COR-L47 (cell line): ENCODE data around the gene BORCS5.

Source experiments
- DNase-seq: peaks from one replicate; lab custom pipeline; 2025; lab: John Stamatoyannopoulos, UW

BORCS5 gene

DNA sequence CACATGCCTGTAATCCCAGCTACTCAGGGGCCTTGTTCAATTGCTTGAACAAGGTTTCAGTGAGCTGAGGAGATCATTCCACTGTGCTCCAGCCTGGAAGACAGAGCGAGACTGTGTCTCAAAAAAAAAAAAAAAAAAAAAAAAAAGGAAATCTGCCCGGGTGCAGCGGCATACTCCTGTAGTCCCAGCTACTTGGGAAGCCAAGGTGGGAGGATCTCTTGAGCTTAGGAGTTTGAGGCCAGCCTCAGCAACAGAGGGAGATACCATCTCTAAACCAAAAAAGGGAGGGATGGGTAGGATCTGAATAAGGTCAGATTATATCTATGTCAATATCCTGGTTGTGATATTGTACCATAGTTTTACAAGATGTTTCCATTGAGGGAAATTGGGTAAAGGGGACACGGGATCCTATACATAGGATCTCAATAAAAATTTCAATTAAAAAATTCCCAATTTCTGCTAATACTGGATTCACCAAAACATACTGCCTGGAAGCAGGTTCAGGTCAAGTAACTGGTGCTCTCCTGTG, 76.4 kb downstream of the BORCS5 start:
- DNase-seq = no peak

DNA sequence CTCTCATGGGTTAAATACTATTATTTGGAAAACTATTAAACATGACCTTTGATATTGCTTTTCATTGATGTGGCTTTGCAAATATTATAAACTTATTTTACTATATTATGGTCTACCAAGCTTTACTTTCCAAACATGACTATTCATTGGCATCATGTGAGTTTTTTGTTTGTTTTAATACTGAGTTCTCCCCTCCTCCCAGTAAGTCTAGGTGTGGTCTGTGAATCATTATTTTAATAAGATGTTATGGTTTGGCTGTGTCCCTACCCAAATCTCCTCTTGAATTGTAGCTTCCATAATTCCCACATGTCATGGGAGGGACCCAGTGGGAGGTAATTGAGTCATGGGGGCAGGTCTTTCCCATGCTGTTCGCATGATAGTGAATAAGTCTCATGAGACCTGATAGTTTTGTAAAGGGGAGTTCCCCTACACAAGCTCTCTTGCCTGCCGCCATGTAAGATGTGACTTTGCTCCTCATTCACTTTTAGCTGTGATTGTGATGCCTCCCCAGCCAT, 80.0 kb downstream of the BORCS5 start:
- DNase-seq = no peak

DNA sequence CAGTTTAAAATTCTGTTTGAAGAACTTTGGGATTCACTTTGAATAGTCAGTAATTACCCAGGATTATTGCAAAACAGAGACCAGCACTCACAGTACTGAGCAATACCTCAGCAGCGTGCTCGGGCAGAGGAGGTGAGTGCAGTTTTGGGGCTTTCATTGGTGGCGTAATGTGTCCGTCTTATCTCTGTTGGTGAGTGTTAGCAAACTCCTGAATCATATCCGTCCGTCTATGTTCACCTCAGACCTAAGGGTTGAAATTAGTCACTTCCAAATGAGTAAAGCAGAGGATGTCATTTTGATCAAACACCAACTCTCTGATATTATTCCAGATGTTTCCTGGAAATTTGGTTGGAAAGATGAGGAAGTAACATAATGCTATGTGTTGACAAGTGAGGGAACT, 82.8 kb downstream of the BORCS5 start:
- DNase-seq = no peak

DNA sequence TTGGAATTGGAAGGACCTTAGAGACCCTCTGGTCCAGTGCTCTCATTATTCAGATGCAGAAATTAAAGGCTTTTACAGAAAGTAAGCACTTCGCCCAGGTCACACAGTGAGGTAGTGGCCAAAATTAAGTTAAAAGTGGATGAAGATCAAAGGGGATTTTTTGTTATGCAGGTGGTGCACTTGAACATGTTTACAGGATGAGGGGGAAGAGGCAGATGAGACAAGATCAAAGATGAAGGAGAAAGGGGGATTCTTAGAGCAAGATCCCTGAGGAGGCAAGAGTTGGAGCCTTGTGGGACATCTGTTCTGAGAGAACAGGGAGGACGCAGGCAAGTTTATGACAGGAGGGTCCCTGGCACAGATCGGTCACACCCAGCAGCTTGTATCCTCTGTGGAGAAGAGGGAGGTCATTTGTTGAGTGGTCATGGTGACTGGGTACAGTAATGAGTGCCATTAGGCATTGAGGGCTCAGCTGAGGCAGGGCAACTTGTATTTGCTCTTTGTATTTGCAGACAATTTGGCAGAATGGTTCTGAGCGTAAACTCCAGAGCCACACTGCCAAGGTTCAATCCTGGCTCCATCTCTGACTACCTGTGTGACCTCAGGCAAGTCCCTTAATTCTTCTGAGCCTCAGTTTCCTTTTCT, 84.0 kb downstream of the BORCS5 start:
- peak; percentile 29 for DNase-seq

DNA sequence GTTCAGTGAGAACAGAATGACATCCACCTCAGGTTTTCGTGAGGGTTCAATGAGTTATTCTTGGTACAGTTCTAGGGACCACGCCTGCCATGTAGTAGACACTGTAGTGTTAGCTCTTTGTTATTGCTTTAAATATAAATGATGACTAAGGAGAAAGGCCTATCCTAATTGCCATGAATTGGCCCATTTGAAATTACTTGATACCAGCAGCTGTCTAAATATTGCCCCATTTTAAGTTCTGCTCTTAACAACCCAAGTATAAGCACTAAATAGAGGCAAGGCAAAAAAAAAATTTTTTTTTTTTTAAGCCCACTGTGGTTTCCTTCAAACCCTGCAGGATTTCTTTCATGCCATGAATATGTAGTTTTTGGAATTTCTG, 84.5 kb downstream of the BORCS5 start:
- no peak for DNase-seq

DNA sequence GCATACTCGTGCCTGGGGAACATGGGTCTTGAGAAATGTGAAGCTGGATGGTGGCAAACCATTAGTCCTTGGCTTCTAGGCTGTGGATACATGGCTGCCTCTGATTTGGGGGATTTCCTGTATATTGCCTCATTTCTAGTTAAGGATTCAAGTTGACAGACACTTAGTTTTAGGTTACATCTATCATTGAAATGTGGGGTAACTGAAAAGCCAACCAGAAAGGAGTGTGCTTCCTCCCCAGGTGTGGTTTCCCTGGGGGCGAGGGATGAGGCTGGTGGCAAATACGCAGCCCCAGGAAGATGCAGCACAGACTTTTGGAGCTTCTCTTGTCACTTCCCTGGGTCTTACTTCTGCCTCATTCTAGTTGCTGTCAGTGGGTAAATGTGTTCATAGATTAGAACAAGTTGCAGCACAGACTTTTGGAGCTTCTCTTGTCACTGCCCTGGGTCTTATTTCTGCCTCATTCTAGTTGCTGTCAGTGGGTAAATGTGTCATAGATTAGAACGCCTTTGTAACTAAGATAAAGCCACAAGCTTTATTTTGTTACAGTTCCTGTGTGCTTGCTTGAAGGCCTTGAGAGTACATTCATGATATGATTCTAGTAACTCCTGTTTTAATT, 85.1 kb downstream of the BORCS5 start:
- DNase-seq = no peak

DNA sequence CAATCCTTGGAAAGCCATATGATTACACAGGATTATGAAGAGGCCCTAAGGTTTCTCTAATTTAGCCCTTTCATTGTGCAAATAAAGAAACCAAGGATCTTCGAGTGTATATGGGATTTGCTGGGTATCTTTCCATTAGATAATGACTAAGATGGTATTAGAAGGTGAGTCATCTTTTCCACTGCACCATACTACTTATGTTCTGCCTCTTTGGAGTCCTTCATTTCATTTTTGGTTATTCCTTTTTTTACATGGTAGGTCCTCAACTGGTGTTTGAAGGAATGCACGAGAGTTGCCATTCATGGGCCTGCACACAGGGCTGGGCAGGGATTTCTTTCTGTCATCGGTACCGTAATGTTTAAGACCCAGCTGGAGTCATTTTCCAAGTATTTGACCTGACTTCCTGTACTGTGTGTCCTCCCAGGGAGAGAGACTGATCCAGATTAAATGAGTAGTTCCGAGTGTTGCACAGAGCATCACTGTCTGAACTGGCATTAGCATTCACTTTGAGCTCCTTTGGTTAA, 85.7 kb downstream of the BORCS5 start:
- no peak for DNase-seq

DNA sequence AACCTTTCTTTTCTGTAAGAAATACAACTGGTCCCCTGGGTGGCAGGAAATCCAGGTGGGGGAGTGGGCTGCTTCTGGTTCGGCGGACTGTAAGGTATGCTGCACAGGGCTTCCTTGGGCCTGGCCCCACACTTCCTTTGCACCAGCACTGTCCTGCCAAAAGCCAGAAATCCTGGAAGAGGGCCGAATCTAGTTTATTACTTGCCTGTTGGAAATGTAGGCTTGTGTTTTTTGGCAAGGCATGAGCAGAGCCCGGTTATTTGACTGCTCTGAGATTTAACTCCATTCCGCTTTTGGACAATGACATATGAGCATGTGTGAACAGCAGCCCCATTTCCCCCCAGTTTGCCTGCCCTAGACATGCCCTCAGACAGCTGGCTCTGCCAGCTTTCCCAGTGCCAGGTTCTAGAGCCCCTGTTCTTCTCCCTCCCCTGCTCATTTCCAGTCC, 86.6 kb downstream of the BORCS5 start:
- no peak for DNase-seq

DNA sequence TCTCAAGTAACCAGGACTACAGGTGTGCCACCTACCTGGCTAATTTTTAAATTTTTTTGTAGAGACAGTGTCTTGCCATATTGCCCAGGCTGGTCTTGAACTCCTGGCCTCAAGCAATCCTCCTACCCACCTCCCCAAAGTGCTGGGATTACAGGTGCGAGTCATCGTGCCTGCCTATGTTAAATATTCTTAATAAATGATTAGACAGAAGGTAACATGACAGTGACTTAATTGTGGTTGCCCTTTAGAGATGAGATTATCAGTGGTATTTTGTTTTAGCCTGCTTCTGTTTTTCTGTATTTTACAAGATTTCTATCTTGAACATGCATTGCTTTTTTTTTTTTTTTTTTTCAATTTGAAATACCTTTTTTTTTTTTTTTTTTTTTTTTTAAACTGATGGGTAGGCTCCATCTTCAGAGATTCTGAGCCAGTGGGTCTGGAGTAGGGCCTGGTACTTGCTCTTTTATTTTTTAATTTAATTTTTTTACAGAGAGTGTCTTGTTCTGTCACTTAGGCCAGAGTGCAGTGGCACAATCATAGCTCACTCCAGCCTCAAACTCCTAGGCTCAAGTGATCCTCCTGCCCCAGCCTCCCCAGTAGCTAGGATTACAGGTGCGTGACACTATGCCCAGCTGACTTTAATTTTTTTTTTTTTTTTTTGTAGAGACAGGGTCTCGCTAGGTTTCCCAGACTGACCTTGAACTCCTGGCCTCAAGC, 88.4 kb downstream of the BORCS5 start:
- DNase-seq = no peak

DNA sequence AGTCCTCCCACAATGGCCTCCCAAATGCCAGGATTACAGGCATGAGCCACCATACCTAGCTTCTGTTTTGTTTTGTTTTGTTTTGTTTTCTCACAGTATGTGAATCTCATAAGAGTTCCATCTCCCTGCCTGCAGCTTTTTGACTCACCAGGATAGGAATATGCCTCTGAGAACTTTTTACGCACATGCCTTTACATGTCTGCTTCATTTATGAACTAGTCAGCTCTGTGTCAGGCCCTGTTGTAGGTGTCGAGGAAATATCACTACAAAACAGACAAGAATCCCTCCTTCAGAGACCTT, 89.0 kb downstream of the BORCS5 start:
- no peak for DNase-seq

DNA sequence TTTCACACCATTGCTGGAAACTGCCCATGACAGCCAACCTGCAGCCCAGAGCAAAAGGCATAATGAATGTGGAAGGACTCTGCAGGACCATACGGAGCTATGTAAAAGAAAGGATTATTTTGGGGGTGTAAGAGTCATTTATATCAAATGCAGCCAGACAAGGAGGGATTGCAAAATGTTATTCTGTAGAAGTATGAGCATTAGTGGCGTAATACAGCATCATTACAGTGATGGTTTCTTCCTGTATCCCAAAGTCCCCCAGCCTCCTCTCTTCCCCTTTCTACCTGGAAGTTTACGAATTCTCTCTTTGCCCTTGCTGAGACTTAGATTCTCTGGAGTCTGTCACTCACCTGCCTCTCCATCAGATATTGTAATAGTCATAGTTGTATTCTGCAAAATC, 89.9 kb downstream of the BORCS5 start:
- DNase-seq = no peak

DNA sequence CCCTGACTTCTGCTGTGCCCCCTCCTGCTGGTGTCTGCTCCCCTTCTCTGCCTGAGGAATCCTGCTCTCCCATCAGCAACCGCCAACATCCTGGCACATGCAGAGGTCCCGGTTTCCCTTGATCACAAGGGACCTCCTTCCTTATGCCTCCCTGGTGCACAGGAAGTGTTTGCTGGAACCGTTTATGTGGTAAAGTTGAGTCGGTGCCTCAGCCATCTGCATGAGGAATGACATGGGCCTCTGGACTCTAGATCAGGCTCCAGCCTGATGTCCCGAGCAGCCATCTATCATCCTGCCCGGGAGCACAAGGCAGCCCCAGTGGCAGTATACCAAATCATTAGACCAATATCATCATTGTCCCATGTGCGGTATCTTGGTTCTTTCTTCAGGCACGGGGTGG, 90.4 kb downstream of the BORCS5 start:
- no peak for DNase-seq

DNA sequence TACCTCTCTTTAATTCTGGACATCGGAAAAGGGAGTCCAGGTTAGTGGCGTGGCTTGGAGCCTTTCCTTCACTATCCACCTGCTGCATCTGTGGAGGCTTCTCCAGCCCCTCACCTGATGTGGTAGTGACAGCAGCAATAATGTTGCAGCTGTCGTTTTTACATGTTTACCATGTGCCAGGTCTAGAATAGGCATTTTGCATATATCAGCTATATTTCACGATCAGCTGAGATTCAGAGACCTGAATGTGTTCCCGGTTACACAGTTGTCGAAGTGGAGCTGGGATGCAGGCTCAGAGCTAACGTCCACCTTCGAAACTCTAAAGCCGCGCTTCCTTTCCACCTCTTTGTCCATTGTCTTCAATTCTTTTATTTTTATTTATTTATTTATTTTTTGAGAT, 91.0 kb downstream of the BORCS5 start:
- DNase-seq = no peak

DNA sequence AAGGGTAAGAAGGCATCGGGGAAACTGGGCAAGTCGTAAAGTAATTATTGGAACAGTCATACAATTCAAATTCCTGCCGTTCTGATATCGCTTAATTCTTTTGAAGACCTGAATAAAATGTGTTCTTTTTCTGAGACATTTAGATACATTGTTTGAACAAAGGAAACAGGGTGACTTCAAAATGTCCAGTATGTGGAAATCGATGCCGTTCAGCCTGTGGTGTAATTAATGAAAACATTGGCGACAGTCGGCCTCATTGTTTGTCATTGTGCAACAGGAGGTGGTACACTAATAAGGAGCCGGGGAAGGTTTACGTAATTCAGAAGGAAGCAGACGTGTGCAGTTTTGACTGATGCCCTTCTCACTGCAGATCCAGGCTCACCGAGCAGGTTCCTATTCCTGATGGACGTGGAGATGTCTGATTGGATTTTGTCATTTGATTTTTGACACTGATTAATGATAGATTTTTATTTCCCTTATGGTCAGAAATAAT, 92.7 kb downstream of the BORCS5 start:
- peak; percentile 23 for DNase-seq

DNA sequence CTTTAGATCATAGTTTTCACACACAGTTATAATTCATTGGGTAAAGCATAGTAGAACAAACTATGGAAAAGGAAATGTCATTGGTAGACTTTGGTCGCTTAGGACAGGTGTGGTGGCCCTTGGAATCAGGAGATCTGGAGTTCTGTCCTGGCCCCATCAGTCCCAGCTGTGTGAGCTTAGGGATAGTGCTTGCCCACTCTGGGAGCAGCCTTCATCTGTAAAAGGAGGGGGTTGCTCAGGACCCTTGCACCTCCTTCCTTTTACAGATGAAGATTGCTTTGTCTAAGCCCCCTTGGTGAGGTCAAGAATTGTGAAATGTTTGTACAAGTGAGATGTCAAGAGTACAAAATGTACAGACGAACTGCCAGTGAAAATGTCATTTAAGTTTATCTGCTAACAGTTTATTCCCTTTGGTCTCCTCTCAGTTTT, 93.2 kb downstream of the BORCS5 start:
- no peak for DNase-seq

DNA sequence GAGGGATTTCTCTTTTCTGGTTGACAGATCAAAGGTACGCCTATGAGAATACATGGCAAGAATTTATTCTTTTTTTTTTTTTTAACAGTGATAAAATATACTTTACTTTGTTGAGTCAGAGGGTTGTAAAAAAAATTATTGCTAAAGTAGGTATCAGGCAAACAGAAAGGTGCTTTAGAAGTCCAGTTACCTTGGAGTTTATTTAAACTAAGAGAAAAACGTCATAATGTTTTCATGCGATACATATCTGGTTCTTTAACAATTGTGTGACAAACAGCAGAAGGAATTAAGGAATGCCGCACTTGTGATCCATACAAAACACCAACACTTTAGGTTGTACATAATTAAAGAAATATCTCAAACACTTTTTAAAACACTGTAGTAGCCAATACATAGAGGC, 94.2 kb downstream of the BORCS5 start:
- no peak for DNase-seq

DNA sequence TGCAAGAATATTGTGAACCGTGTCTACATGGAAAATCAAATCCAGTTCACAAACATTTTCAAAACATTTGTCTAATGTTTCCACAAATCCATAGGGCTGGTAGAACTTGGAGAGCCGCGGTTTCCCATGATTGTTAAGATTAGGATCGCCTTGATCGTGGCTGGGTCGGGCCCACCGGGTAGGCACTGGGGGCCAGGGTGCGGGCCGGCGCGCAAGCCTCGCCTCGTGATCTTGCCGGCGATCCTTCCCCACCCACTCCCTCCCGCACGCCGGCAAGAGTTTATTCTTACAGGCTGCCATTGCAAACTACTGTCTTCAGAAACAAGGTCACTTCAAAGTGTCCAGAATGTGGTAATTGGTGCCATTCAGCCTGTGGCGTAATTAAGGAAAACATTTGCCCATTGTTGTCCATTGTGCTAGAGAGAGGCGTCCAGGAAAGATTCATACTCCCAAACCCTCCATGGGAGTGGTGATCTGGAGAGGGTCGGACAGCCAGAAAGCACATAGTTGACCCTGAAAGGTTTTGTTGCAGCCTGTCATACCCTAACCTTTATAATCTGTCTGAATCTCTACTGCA, 95.5 kb downstream of the BORCS5 start:
- no peak for DNase-seq

DNA sequence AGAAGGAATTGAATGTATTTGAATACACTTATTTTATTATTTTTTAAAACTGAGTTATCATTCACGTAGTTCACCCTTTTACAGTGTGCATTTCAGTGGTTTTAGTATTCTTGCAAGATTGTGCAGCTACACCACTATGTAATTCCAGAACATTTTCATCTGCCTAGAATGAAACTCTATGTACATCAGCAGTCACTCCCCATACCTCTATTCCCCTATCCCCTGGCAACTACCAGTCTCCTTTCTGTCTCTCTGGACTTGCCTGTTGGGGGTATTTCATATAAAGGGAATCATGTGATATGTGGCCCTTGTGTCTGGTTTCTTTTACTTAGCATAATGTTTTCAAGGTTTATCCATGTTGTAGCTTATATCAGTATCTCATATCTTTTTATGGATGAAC, 96.8 kb downstream of the BORCS5 start:
- no peak for DNase-seq

DNA sequence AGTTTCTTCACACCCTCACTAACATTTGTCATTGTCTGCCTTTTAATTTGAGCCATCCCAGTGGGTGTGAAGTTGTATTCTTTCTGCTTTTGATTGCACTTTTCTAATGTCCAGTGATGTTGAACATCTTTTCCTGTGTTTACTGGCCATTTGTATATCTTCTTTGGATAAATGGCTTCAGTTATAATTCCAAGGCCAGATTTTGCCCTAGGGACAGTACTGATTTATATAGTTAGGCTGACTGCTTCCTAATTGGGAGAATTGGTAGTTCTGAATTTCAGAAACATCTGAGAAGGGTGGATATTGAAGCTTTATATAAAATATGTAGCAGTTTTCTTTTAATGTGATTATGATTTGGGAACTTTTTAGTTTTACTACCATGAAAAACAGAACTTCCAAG, 97.4 kb downstream of the BORCS5 start:
- no peak for DNase-seq

DNA sequence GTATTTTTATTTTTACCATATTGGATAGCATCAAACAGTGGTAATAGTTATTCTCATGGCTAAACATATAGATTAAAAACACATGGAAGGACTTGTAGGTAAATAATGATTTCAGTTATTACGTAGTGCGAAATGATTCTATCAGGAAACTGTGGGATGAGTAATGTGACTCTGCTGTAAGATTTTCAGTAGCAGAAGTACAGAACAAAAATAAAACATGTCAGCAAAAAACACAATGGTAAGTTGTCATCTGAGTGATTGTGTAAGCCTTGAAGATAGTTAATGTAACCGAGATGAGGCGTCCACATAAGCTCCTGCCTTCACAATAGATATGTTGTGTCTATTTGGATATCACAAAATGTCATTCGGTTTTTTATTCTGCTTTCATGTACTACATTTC, 99.8 kb downstream of the BORCS5 start:
- DNase-seq = no peak

DNA sequence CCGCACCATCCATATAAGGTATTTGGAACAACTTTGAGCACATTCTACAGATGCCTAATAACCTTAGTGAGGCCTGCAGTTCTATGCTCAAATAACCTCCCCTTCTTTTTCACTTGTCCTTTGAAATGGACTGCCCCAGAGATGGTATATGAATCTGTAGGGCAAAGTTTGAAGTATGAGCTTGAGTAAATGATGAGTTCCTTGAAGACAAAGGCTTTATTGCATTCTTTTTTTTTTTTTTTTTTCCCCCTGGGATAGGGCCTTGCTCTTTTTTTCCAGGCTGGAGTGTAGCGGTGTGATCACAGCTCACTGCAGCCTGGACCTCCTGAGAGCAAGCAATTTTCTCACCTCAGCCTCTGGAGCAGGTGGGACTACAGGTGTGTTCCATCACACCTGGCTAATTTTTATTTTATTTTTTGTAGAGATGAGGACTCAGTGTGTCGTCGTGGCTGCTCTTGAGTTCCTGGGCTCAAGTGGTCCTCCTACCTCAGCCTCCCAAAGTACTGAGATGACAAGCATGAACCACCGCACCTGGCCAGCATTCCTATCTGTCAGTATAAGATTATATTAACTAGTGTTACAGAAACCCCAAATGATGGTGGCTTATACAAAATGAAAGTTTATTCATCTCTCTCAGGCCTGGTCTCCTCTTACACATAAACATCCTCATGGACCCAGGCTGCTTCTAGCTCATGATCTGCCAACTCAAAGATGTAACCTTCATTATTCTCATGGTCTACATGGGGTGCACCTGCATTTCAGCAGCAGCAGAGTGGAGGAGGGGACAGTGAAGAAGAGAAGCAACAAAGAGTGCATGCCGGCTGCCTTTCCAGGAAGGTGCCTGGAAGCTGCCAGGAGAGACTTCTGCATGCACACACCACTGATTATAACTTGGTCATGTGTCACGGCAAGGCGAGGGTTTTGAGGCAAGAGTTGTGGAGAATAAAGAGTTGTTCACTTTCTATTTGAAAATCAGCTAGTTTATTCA, 104.4 kb downstream of the BORCS5 start:
- DNase-seq = no peak
